WTC11 (cell line): ENCODE measurements around the gene CA10. TPM values are rescaled to one million over a fixed set of nuclear protein-coding genes. Genes with fewer than 3 reads are reported as not detected.

ENCODE experiments used
- ATAC-seq: fragments of 200-7000 bp; cut with Tn5 transposase; 2 replicates; pipeline ENCODE4 v1.10.0; 2021; ENCODE audit warnings: mild to moderate bottlenecking, moderate library complexity
- CTCF ChIA-PET: fragments of 300-600 bp; sonication (Branson Sonifier 250); formaldehyde crosslinking; loops from one replicate; lab custom pipeline; 2021; ENCODE audit warnings: antibody characterized with exemption; lab: Charles Lee
- POLR2A ChIA-PET: fragments of 350-600 bp; sonication (Branson Sonifier 250); formaldehyde crosslinking; loops from one replicate; lab custom pipeline; 2021; ENCODE audit warnings: antibody characterized with exemption; lab: Charles Lee
- DNase-seq: peaks from one replicate; pipeline ENCODE4 v3.0.0; 2021; ENCODE audit warnings: low spot score
- H3K27ac Mint-ChIP-seq: 2 replicates; pipeline ENCODE4 v1.8.0; 2021; ENCODE audit warnings: mixed read lengths
- H3K27me3 Mint-ChIP-seq: 2 replicates; pipeline ENCODE4 v1.8.0; 2021; ENCODE audit warnings: low read depth, mild to moderate bottlenecking, moderate library complexity, mixed read lengths
- H3K36me3 Mint-ChIP-seq: 2 replicates; pipeline ENCODE4 v1.8.0; 2021; ENCODE audit warnings: mixed read lengths
- H3K4me1 Mint-ChIP-seq: 2 replicates; pipeline ENCODE4 v1.8.0; 2022; ENCODE audit warnings: mixed read lengths
- H3K4me3 Mint-ChIP-seq: 2 replicates; pipeline ENCODE4 v1.8.0; 2021; ENCODE audit warnings: mild to moderate bottlenecking, moderate library complexity, mixed read lengths
- H3K9me3 Mint-ChIP-seq: 2 replicates; pipeline ENCODE4 v1.8.0; 2021; ENCODE audit warnings: mixed read lengths
- CBFB ChIP-seq: sonication (generic); formaldehyde crosslinking; IDR thresholded peaks from 2 replicates; pipeline ENCODE4 v1.8.1; 2022; ENCODE audit warnings: mild to moderate bottlenecking, low read depth, missing genetic modification reagents
- ESRRA ChIP-seq: sonication (generic); formaldehyde crosslinking; IDR thresholded peaks from 2 replicates; pipeline ENCODE4 v1.8.1; 2022; ENCODE audit warnings: mild to moderate bottlenecking, missing genetic modification reagents, borderline replicate concordance
- ETV6 ChIP-seq: sonication (generic); formaldehyde crosslinking; IDR thresholded peaks from 2 replicates; pipeline ENCODE4 v1.8.1; 2022; ENCODE audit warnings: mild to moderate bottlenecking, missing genetic modification reagents
- GRHL2 ChIP-seq: fragments of 250-450 bp; sonication (Bioruptor Pico); IDR thresholded peaks from 2 replicates; pipeline ENCODE4 v1.8.0; 2022; ENCODE audit warnings: mild to moderate bottlenecking, moderate library complexity; ENCODE audit not compliant: insufficient replicate concordance, severe bottlenecking
- GTF2I ChIP-seq: fragments of 250-450 bp; sonication (Bioruptor Pico); conservative IDR thresholded peaks from 2 replicates; pipeline ENCODE4 v1.4.0; 2021; ENCODE audit warnings: mild to moderate bottlenecking
- HMGA2 ChIP-seq: fragments of 250-450 bp; sonication (Bioruptor Pico); IDR thresholded peaks from 2 replicates; pipeline ENCODE4 v1.4.0; 2021; ENCODE audit warnings: mild to moderate bottlenecking, moderate library complexity
- IRF2 ChIP-seq: sonication (generic); formaldehyde crosslinking; IDR thresholded peaks from 2 replicates; pipeline ENCODE4 v1.8.0; 2022; ENCODE audit warnings: low read depth, missing genetic modification reagents, borderline replicate concordance
- JAZF1 ChIP-seq: fragments of 250-450 bp; sonication (Bioruptor Pico); IDR thresholded peaks from 2 replicates; pipeline ENCODE4 v1.9.0; 2021; ENCODE audit warnings: moderate library complexity, mild to moderate bottlenecking, inconsistent platforms
- MYBL2 ChIP-seq: sonication (generic); formaldehyde crosslinking; IDR thresholded peaks from 2 replicates; pipeline ENCODE4 v1.8.1; 2023; ENCODE audit warnings: mild to moderate bottlenecking, moderate library complexity, missing genetic modification reagents
- NR2C2 ChIP-seq: sonication (generic); formaldehyde crosslinking; IDR thresholded peaks from 2 replicates; pipeline ENCODE4 v1.8.0; 2022; ENCODE audit warnings: mild to moderate bottlenecking, missing genetic modification reagents
- ZNF232 ChIP-seq: sonication (generic); formaldehyde crosslinking; IDR thresholded peaks from 2 replicates; pipeline ENCODE4 v1.8.0; 2022; ENCODE audit warnings: mild to moderate bottlenecking, missing genetic modification reagents
- ZNF263 ChIP-seq: sonication (generic); formaldehyde crosslinking; IDR thresholded peaks from 2 replicates; pipeline ENCODE4 v1.8.1; 2022; ENCODE audit warnings: low read depth, mild to moderate bottlenecking, moderate library complexity, missing genetic modification reagents
- ZNF671 ChIP-seq: fragments of 250-450 bp; sonication (Bioruptor Pico); IDR thresholded peaks from 2 replicates; pipeline ENCODE4 v1.8.0; 2021; ENCODE audit warnings: mild to moderate bottlenecking
- total RNA-seq: library from RNA; stranded (reverse); gene quantifications from 3 replicates; pipeline ENCODE4 v1.2.3, GENCODE V29; 2021
- TF ChIP-seq, protein P1 (sequence below): sonication (generic); formaldehyde crosslinking; IDR thresholded peaks from 2 replicates; pipeline ENCODE4 v1.8.1; 2023; ENCODE audit warnings: mild to moderate bottlenecking, missing genetic modification reagents, moderate library complexity
- TF ChIP-seq, protein P2 (sequence below): fragments of 250-450 bp; sonication (Bioruptor Pico); IDR thresholded peaks from 2 replicates; pipeline ENCODE4 v1.9.0; 2021; ENCODE audit warnings: moderate library complexity, mild to moderate bottlenecking, inconsistent platforms, borderline replicate concordance
- TF ChIP-seq, protein P3 (sequence below): fragments of 250-450 bp; sonication (Bioruptor Pico); IDR thresholded peaks from 2 replicates; pipeline ENCODE4 v1.9.0; 2021; ENCODE audit warnings: mild to moderate bottlenecking
- TF ChIP-seq, protein P4 (sequence below): sonication (generic); formaldehyde crosslinking; IDR thresholded peaks from 2 replicates; pipeline ENCODE4 v1.8.1; 2023; ENCODE audit warnings: mild to moderate bottlenecking, moderate library complexity, missing genetic modification reagents
- TF ChIP-seq, protein P5 (sequence below): sonication (generic); formaldehyde crosslinking; IDR thresholded peaks from 2 replicates; pipeline ENCODE4 v1.8.0; 2022; ENCODE audit warnings: mild to moderate bottlenecking, missing genetic modification reagents
- TF ChIP-seq, protein P6 (sequence below): sonication (generic); formaldehyde crosslinking; IDR thresholded peaks from 2 replicates; pipeline ENCODE4 v1.8.1; 2022; ENCODE audit warnings: low read depth, missing genetic modification reagents, borderline replicate concordance
- TF ChIP-seq, protein P7 (sequence below): sonication (generic); formaldehyde crosslinking; IDR thresholded peaks from 2 replicates; pipeline ENCODE4 v1.8.0; 2022; ENCODE audit warnings: missing genetic modification reagents

Gene CA10
- total RNA-seq, 1 experiment from 2014 or later, result 0.90 TPM

DNA sequence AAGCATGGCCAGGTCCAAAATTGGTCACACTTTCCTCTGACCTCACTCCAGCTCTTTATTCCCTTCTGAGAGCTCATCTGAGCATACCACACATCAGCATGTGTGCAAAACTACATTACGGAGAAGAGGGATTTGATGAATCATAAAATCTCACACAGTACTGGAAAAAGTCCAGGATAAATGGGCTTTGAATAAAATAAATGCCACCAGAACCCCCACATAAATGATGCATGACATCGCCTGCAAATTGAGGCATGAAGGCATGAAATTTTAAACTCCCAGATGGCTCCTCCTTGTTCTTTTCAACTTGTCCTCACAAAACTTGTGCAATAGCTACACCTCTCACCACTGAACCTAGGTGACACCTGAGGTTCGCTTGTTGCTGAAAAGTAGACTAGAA, 439.5 kb downstream of the CA10 start (continued):
- TF ChIP-seq, protein P1, sequence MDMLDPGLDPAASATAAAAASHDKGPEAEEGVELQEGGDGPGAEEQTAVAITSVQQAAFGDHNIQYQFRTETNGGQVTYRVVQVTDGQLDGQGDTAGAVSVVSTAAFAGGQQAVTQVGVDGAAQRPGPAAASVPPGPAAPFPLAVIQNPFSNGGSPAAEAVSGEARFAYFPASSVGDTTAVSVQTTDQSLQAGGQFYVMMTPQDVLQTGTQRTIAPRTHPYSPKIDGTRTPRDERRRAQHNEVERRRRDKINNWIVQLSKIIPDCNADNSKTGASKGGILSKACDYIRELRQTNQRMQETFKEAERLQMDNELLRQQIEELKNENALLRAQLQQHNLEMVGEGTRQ (CRISPR knock-in tag), result no peak
- TF ChIP-seq ZNF671 (CRISPR knock-in tag), result no peak

DNA sequence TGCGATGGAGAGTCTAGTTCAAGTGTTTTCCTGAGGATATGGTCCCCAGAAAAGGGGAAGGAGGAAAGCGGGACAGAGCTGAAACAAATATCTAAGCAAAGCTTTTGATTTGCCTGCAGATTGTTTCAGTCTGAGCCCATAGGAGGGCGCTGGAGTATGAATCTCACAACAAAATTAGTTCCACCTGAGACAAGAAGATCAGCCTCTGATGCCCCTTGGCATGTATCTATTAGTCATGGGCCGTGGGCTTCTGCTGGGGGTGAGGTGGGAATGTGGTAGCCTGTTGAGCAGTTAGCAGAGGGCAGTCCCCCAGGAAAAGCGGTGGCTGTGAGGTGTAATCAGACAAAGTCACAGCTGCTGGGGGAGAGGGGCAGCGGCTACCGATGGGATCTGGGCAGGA, 446.9 kb downstream of the CA10 start:
- H3K27ac Mint-ChIP-seq, result no peak overlapping the region
- TF ChIP-seq, protein P2, sequence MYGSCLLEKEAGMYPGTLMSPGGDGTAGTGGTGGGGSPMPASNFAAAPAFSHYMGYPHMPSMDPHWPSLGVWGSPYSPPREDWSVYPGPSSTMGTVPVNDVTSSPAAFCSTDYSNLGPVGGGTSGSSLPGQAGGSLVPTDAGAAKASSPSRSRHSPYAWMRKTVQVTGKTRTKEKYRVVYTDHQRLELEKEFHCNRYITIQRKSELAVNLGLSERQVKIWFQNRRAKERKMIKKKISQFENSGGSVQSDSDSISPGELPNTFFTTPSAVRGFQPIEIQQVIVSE (CRISPR knock-in tag), result no peak
- TF ChIP-seq NR2C2 (CRISPR knock-in tag), result no peak
- TF ChIP-seq, protein P3, sequence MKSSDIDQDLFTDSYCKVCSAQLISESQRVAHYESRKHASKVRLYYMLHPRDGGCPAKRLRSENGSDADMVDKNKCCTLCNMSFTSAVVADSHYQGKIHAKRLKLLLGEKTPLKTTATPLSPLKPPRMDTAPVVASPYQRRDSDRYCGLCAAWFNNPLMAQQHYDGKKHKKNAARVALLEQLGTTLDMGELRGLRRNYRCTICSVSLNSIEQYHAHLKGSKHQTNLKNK (CRISPR knock-in tag), result no peak
- TF ChIP-seq, protein P4, sequence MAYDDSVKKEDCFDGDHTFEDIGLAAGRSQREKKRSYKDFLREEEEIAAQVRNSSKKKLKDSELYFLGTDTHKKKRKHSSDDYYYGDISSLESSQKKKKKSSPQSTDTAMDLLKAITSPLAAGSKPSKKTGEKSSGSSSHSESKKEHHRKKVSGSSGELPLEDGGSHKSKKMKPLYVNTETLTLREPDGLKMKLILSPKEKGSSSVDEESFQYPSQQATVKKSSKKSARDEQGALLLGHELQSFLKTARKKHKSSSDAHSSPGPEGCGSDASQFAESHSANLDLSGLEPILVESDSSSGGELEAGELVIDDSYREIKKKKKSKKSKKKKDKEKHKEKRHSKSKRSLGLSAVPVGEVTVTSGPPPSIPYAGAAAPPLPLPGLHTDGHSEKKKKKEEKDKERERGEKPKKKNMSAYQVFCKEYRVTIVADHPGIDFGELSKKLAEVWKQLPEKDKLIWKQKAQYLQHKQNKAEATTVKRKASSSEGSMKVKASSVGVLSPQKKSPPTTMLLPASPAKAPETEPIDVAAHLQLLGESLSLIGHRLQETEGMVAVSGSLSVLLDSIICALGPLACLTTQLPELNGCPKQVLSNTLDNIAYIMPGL (CRISPR knock-in tag), result no peak
- TF ChIP-seq IRF2 (CRISPR knock-in tag), result no peak
- TF ChIP-seq, protein P5, sequence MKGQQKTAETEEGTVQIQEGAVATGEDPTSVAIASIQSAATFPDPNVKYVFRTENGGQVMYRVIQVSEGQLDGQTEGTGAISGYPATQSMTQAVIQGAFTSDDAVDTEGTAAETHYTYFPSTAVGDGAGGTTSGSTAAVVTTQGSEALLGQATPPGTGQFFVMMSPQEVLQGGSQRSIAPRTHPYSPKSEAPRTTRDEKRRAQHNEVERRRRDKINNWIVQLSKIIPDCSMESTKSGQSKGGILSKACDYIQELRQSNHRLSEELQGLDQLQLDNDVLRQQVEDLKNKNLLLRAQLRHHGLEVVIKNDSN (CRISPR knock-in tag), result no peak
- no peak for TF ChIP-seq ETV6
- TF ChIP-seq GTF2I, result no peak
- no peak for TF ChIP-seq HMGA2 (CRISPR knock-in tag)
- TF ChIP-seq CBFB (CRISPR knock-in tag), result no peak
- TF ChIP-seq, protein P6, sequence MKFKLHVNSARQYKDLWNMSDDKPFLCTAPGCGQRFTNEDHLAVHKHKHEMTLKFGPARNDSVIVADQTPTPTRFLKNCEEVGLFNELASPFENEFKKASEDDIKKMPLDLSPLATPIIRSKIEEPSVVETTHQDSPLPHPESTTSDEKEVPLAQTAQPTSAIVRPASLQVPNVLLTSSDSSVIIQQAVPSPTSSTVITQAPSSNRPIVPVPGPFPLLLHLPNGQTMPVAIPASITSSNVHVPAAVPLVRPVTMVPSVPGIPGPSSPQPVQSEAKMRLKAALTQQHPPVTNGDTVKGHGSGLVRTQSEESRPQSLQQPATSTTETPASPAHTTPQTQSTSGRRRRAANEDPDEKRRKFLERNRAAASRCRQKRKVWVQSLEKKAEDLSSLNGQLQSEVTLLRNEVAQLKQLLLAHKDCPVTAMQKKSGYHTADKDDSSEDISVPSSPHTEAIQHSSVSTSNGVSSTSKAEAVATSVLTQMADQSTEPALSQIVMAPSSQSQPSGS (CRISPR knock-in tag), result no peak
- TF ChIP-seq JAZF1 (CRISPR knock-in tag), result no peak
- no peaks in the 10 kb centered on the region; the same call in 1 of the 2 replicates for H3K27me3 Mint-ChIP-seq
- POLR2A ChIA-PET, result no interaction called here
- ATAC-seq, result peak; percentile 47; the same call in 1 of the 2 replicates
- H3K4me3 Mint-ChIP-seq, result no peak overlapping the region
- H3K4me1 Mint-ChIP-seq, result no peaks in the 10 kb centered on the region
- peaks cover 3% of the 10 kb centered on the region; the same call in 1 of the 2 replicates for H3K36me3 Mint-ChIP-seq
- H3K9me3 Mint-ChIP-seq, result peaks cover 34% of the 10 kb centered on the region
- peak; percentile 12 for DNase-seq
- CTCF ChIA-PET, result interaction anchor here (0.7 to 1.7 kb wide), 13 partner anchors 12 to 395 kb away, joined by 3 to 8 read pairs (median 4); no protein-coding TSS in a partner anchor

DNA sequence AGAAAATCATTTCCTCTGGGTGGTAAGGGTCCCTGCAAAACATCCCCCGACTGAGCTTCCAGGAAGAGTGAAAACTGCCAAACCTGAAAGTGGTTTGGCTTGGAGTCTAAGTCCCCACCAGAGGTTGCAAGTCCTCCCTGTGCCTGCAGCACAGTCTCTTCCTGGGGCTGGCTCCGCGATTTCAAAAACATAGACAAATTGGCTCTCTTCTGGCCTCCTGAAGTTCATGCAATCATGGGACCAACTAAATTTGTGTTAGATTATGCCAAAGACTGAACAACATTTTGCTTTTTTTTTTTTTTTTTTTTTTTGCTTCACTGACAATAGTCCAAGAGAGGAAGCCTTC, 447.9 kb downstream of the CA10 start:
- Mint-ChIP-seq H3K4me3 (no peak overlapping the region), H3K36me3 (peaks cover 3% of the 10 kb centered on the region; the same call in 1 of the 2 replicates), H3K4me1 (no peaks in the 10 kb centered on the region), H3K9me3 (peaks cover 36% of the 10 kb centered on the region), H3K27ac (no peak overlapping the region), H3K27me3 (no peaks in the 10 kb centered on the region; the same call in 1 of the 2 replicates)
- ATAC-seq (no peak), DNase-seq (no peak)
- ChIA-PET CTCF (interaction anchor here (0.6 to 1.4 kb wide), 8 partner anchors 11 to 275 kb away, joined by 3 to 6 read pairs (median 4); no protein-coding TSS in a partner anchor), POLR2A (no interaction called here)
- TF ChIP-seq GRHL2 (CRISPR knock-in tag) (no peak), ESRRA (CRISPR knock-in tag) (no peak), ZNF263 (CRISPR knock-in tag) (no peak), MYBL2 (CRISPR knock-in tag) (no peak), ZNF232 (no peak)
- TF ChIP-seq, protein P3 (CRISPR knock-in tag), result no peak
- TF ChIP-seq, protein P6 (CRISPR knock-in tag), result no peak
- TF ChIP-seq, protein P7, sequence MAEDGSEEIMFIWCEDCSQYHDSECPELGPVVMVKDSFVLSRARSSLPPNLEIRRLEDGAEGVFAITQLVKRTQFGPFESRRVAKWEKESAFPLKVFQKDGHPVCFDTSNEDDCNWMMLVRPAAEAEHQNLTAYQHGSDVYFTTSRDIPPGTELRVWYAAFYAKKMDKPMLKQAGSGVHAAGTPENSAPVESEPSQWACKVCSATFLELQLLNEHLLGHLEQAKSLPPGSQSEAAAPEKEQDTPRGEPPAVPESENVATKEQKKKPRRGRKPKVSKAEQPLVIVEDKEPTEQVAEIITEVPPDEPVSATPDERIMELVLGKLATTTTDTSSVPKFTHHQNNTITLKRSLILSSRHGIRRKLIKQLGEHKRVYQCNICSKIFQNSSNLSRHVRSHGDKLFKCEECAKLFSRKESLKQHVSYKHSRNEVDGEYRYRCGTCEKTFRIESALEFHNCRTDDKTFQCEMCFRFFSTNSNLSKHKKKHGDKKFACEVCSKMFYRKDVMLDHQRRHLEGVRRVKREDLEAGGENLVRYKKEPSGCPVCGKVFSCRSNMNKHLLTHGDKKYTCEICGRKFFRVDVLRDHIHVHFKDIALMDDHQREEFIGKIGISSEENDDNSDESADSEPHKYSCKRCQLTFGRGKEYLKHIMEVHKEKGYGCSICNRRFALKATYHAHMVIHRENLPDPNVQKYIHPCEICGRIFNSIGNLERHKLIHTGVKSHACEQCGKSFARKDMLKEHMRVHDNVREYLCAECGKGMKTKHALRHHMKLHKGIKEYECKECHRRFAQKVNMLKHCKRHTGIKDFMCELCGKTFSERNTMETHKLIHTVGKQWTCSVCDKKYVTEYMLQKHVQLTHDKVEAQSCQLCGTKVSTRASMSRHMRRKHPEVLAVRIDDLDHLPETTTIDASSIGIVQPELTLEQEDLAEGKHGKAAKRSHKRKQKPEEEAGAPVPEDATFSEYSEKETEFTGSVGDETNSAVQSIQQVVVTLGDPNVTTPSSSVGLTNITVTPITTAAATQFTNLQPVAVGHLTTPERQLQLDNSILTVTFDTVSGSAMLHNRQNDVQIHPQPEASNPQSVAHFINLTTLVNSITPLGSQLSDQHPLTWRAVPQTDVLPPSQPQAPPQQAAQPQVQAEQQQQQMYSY (CRISPR knock-in tag), result no peak
